GM23248 (cell line): ENCODE measurements around the gene TMEM50B. TPM values are rescaled to one million over a fixed set of nuclear protein-coding genes. Genes with fewer than 3 reads are reported as not detected.
A peak's percentile ranks its signal among the peaks of the same experiment; 100 is the strongest.

Source experiments
- DNase-seq: peaks from one replicate; pipeline ENCODE4 v3.0.0-alpha.2; 2015
- H2AFZ ChIP-seq: fragments of 200-600 bp; sonication (generic); 2 replicates; pipeline ENCODE4 v1.6.1; 2016; ENCODE audit warnings: antibody characterized with exemption
- H3F3A ChIP-seq: fragments of 200-600 bp; sonication (generic); 2 replicates; pipeline ENCODE4 v1.6.1; 2016; ENCODE audit warnings: mild to moderate bottlenecking, antibody characterized with exemption, mixed run types; ENCODE audit not compliant: insufficient read depth
- H3K27ac ChIP-seq: fragments of 200-600 bp; sonication (generic); 2 replicates; pipeline ENCODE4 v1.5.1; 2016; ENCODE audit warnings: mild to moderate bottlenecking
- H3K27me3 ChIP-seq: fragments of 200-600 bp; sonication (generic); replicated peaks from 2 replicates; pipeline ENCODE4 v1.6.1; 2016; ENCODE audit warnings: mild to moderate bottlenecking; ENCODE audit not compliant: insufficient read depth
- H3K36me3 ChIP-seq: fragments of 200-600 bp; sonication (generic); 2 replicates; pipeline ENCODE4 v1.6.1; 2016; ENCODE audit warnings: low read depth, mild to moderate bottlenecking
- H3K4me1 ChIP-seq: fragments of 200-600 bp; sonication (generic); 2 replicates; pipeline ENCODE4 v1.6.1; 2016; ENCODE audit warnings: mild to moderate bottlenecking; ENCODE audit not compliant: insufficient read depth
- H3K4me2 ChIP-seq: fragments of 200-600 bp; sonication (generic); one replicate; pipeline ENCODE4 v1.6.1; 2016; ENCODE audit warnings: mild to moderate bottlenecking; ENCODE audit not compliant: unreplicated experiment
- H3K4me3 ChIP-seq: fragments of 200-600 bp; sonication (generic); 2 replicates; pipeline ENCODE4 v1.5.1; 2016; ENCODE audit warnings: mild to moderate bottlenecking
- H3K79me2 ChIP-seq: fragments of 200-600 bp; sonication (generic); 2 replicates; pipeline ENCODE4 v1.6.1; 2016; ENCODE audit warnings: mild to moderate bottlenecking; ENCODE audit not compliant: insufficient read depth
- H3K9ac ChIP-seq: fragments of 200-600 bp; sonication (generic); 2 replicates; pipeline ENCODE4 v1.6.1; 2016; ENCODE audit warnings: mild to moderate bottlenecking
- H3K9me2 ChIP-seq: fragments of 200-600 bp; sonication (generic); 2 replicates; pipeline ENCODE4 v1.6.1; 2016; ENCODE audit warnings: mixed run types, mild to moderate bottlenecking, moderate library complexity; ENCODE audit not compliant: insufficient read depth
- H3K9me3 ChIP-seq: fragments of 200-600 bp; sonication (generic); one replicate; pipeline ENCODE4 v1.6.1; 2017; ENCODE audit warnings: low read depth
- H4K20me1 ChIP-seq: fragments of 200-600 bp; sonication (generic); 2 replicates; pipeline ENCODE4 v1.6.0; 2016; ENCODE audit not compliant: insufficient read depth
- EZH2 ChIP-seq: fragments of 200-600 bp; sonication (generic); IDR thresholded peaks from 2 replicates; pipeline ENCODE4 v1.6.1; 2018; ENCODE audit warnings: antibody characterized with exemption, mild to moderate bottlenecking; ENCODE audit not compliant: insufficient read depth, poor library complexity, severe bottlenecking
- EZH2phosphoT487 ChIP-seq: fragments of 200-600 bp; sonication (generic); IDR thresholded peaks from 2 replicates; pipeline ENCODE4 v1.6.1; 2018; ENCODE audit warnings: antibody characterized with exemption, moderate library complexity, mild to moderate bottlenecking, low read depth; ENCODE audit not compliant: insufficient read depth
- WGBS, 2 experiments: methylation state at CpG; one replicate each; pipeline ENCODE4 v1.1.6; 2015 to 2017; ENCODE audit warnings: low lambda C conversion rate in 2 of 2, low coverage in 1 of 2; ENCODE audit errors: missing lambda C conversion rate in 2 of 2; 5-methylcytosine and 5-hydroxymethylcytosine counted together
- in situ Hi-C: fragments of 300-500 bp; cut with MboI; formaldehyde crosslinking; loops from 2 replicates; pipeline ENCODE4 v1.15.0; 2020
- polyA plus RNA-seq: library from polyadenylated mRNA; unstranded; fragments of >200 nt; fragmentation: Nextera tagmentation; extraction: Ambion mirVana; gene quantifications from 2 replicates; pipeline ENCODE4 v1.2.1, GENCODE V29; 2016
- total RNA-seq: library from RNA; depleted of rRNA; stranded (reverse); fragments of >200 nt; shearing (Covaris generic); gene quantifications from 2 replicates; pipeline ENCODE4 v1.2.3, GENCODE V29; 2014

Gene TMEM50B
- total and polyA plus RNA-seq, 2 experiments from 2014 or later = 35.1 to 43.9 TPM

DNA sequence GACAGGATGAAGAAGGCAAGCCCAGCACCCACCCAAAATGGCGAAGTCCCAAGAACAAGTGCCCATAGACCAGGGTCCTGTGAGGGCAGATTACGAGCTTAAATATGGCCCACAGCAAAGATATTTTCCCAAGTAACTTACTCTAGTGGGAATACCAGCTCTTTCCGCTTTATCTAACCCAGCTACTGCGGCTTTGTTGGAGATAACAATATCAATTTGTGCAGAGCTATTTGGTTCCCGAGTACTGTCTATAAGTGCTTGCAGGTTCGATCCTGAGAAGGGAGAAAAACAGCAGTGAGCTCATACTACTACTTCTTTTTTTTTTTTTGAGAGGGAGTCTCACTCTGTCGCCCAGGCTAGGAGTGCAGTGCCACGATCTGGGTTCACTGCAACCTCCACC lies 26.1 kb upstream of the TMEM50B start:
- Histone ChIP-seq H4K20me1 (no peaks in the 10 kb centered on the region), H3K4me1 (no peaks in the 10 kb centered on the region), H3K9me2 (no peaks in the 10 kb centered on the region), H3K27me3 (no peaks in the 10 kb centered on the region), H3K4me2 (no peak overlapping the region), H3K4me3 (no peak overlapping the region), H3F3A (no peaks in the 10 kb centered on the region), H3K79me2 (no peaks in the 10 kb centered on the region), H3K27ac (no peak overlapping the region), H3K9me3 (no peaks in the 10 kb centered on the region), H3K9ac (no peak overlapping the region), H3K36me3 (peaks cover 53% of the 10 kb centered on the region), H2AFZ (no peak overlapping the region)
- in situ Hi-C loops = no loop called here
- DNase-seq = no peak
- 90 to 92% methylated on average over 8 of the region's 8 CpGs for WGBS, 2 experiments
- TF ChIP-seq EZH2phosphoT487 (no peak), EZH2 (no peak)

DNA sequence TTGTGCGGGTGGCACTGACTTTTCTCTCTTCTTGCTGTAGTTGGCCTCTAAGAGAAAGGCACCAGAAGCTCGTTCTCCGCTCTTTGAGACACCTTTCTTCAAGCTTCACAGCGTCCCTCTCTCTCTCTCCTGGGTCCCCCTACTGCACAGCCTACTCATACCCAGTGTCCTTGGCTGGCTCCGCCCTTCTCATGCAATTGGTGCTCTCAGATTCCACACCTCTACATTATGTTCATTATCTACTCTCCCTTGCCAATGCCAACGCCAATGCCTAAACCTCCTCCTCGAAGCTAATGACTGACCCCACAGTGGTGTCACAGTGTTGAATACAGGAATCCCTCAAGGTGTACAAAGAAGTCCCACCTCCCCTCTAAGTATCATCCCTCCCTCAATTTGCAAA lies 16.6 kb upstream of the TMEM50B start:
- 72 to 80% methylated on average over 7 of the region's 7 CpGs for WGBS, 2 experiments
- H3K9me3 ChIP-seq = no peaks in the 10 kb centered on the region
- H3K36me3 ChIP-seq = no peaks in the 10 kb centered on the region
- no peak overlapping the region for H3K4me2 ChIP-seq
- H4K20me1 ChIP-seq = no peaks in the 10 kb centered on the region
- H3K27me3 ChIP-seq = no peaks in the 10 kb centered on the region
- no peak for DNase-seq
- no peaks in the 10 kb centered on the region for H3F3A ChIP-seq
- no peak overlapping the region for H3K27ac ChIP-seq
- no peak overlapping the region for H2AFZ ChIP-seq
- H3K4me1 ChIP-seq = no peaks in the 10 kb centered on the region
- no peak overlapping the region for H3K9ac ChIP-seq
- H3K79me2 ChIP-seq = no peaks in the 10 kb centered on the region
- in situ Hi-C loops = no loop called here
- no peaks in the 10 kb centered on the region for H3K9me2 ChIP-seq
- TF ChIP-seq EZH2phosphoT487 (no peak), EZH2 (no peak)
- H3K4me3 ChIP-seq = no peak overlapping the region

DNA sequence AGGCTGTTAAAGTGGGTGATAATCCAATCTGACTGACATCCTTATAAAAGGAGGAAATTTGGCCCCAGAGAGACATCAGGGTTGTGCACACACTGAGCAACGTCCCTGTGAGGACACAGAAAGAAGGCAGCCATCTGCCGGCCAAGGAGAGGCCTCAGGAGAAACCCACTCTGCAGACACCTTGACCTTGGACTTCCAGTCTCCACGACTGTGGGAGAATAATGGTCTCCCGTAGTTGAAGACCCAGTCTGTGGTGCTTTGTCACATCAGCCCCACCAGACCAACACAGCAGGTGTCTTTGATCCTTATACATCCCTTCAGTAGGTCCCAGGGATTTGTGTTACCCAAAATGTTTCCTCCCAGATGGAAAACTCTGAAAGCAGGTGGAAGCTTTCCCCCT lies 16.0 kb upstream of the TMEM50B start:
- Histone ChIP-seq H3K9me2 (no peaks in the 10 kb centered on the region), H3K36me3 (no peaks in the 10 kb centered on the region), H3K79me2 (no peaks in the 10 kb centered on the region), H3K4me3 (no peak overlapping the region), H3F3A (no peaks in the 10 kb centered on the region), H2AFZ (no peak overlapping the region), H4K20me1 (no peaks in the 10 kb centered on the region), H3K4me2 (no peak overlapping the region), H3K9ac (no peak overlapping the region), H3K4me1 (0 out of 2 replicates have a peak, but pooled peaks cover 3% of the 10 kb centered on the region), H3K27me3 (no peaks in the 10 kb centered on the region), H3K27ac (no peak overlapping the region), H3K9me3 (no peaks in the 10 kb centered on the region)
- WGBS, 2 experiments = 39 to 40% methylated on average over 4 of the region's 4 CpGs
- no peak for DNase-seq
- in situ Hi-C loops = no loop called here
- no peak for TF ChIP-seq EZH2
- no peak for TF ChIP-seq EZH2phosphoT487

DNA sequence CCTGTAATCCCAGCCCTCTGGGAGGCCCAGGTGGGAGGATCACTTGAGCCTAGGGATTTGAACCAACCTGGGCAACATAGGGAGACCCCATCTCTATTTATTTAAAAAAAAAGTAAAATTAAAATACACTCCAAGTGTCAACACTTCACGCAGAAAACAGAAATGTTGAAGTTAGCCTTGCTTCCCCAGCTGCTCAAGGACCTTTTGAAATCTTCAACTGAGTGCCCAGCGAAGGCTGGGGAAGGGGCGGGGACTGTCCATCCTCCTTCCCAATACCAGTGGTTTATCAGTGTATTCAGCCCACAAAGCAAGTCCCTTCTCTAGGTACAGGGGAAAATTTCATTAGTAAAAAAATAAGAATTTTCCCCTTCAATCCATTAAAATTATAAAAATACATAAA lies 14.0 kb upstream of the TMEM50B start:
- WGBS, 2 experiments = 56 to 59% methylated on average over 3 of the region's 3 CpGs
- Histone ChIP-seq H3K4me3 (no peak overlapping the region), H3K79me2 (no peaks in the 10 kb centered on the region), H3K4me2 (no peak overlapping the region), H2AFZ (no peak overlapping the region), H4K20me1 (no peaks in the 10 kb centered on the region), H3K27me3 (no peaks in the 10 kb centered on the region), H3K4me1 (0 out of 2 replicates have a peak, but pooled peaks cover 7% of the 10 kb centered on the region), H3K27ac (no peak overlapping the region), H3K9me3 (no peaks in the 10 kb centered on the region), H3K36me3 (no peaks in the 10 kb centered on the region), H3F3A (no peaks in the 10 kb centered on the region), H3K9me2 (no peaks in the 10 kb centered on the region), H3K9ac (no peak overlapping the region)
- DNase-seq = no peak
- no peak for TF ChIP-seq EZH2
- in situ Hi-C loops = no loop called here

DNA sequence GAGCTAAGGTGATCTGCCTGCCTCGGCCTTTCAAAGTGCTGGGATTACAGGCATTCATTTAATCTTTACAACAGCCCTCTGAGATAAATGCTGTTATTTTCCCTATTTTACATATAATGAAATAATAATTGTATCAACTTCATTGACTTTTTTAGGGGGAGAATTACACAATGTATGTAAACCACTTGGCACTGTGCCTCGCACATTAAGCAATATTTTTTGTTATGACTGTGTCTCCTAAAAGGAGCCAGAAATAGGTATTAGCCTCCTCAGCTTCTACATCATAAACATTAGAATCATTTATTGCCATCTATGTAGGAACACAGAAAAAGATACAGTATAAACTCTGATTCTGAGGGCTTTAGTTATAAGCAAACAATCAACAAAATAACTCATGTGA lies 12.8 kb upstream of the TMEM50B start:
- peak; percentile 41 for DNase-seq
- H2AFZ ChIP-seq = peak overlapping the region; percentile 100; the same call in 1 of the 2 replicates
- WGBS, 2 experiments = 42 to 45% methylated on average over 2 of the region's 2 CpGs

More for the DNA sequence above, 12.8 kb upstream of the TMEM50B start:
- no peaks in the 10 kb centered on the region for H3K79me2 ChIP-seq
- no peaks in the 10 kb centered on the region for H4K20me1 ChIP-seq
- H3K9ac ChIP-seq = no peak overlapping the region
- H3K9me2 ChIP-seq = no peaks in the 10 kb centered on the region
- H3K36me3 ChIP-seq = no peaks in the 10 kb centered on the region
- H3K27me3 ChIP-seq = no peaks in the 10 kb centered on the region
- TF ChIP-seq EZH2 (no peak), EZH2phosphoT487 (no peak)
- in situ Hi-C loops = no loop called here
- no peak overlapping the region for H3K4me3 ChIP-seq
- no peak overlapping the region for H3K4me2 ChIP-seq
- 0 out of 2 replicates have a peak, but pooled peaks cover 7% of the 10 kb centered on the region for H3K4me1 ChIP-seq
- H3K27ac ChIP-seq = no peak overlapping the region
- H3F3A ChIP-seq = no peaks in the 10 kb centered on the region
- no peaks in the 10 kb centered on the region for H3K9me3 ChIP-seq
